HFF-Myc (cell line): ENCODE data around the gene GRN.
A peak's percentile ranks its signal among the peaks of the same experiment; 100 is the strongest.

Experiments
- DNase-seq: peaks from one replicate; pipeline ENCODE4 v3.0.0-alpha.2; 2011; ENCODE audit warnings: low read depth; ENCODE audit errors: extremely low read depth
- H3K4me3 ChIP-seq: replicated peaks from 2 replicates; pipeline ENCODE4 v1.5.1; 2011; ENCODE audit warnings: low read depth, mild to moderate bottlenecking, control low read depth, low read length
- CTCF ChIP-seq: IDR thresholded peaks from 2 replicates; pipeline ENCODE4 v1.5.1; 2012; ENCODE audit warnings: mild to moderate bottlenecking, low read depth, low read length, control low read depth; ENCODE audit errors: missing control alignments

Gene GRN

DNA sequence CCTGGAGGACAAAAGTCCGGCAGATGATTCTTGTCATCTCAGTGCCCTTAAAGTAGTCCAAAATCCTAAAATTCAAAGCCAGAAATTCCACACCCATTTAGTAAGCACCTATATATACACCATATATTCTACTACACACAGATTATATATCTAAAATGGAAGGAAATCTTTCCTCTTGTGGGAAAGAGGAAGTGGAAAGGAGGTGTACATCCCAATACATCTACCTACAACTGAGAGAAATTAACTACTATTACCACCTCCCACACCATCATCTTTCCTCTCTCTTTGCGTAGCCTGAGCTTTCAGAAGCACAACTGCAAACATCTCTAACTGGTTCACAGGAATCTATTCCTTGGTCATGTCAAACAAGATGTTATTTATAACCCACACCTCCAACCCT is 49.7 kb downstream of the GRN start:
- DNase-seq = no peak
- no peak for TF ChIP-seq CTCF
- H3K4me3 ChIP-seq = no peak overlapping the region

GRCh38 chr17:44396946-44397345 is 51.8 kb downstream of the GRN start:
- no peak overlapping the region for H3K4me3 ChIP-seq
- no peak for DNase-seq
- TF ChIP-seq CTCF = no peak

GRCh38 chr17:44397479-44398440 is 52.7 kb downstream of the GRN start:
- DNase-seq = no peak
- no peak overlapping the region for H3K4me3 ChIP-seq
- TF ChIP-seq CTCF = no peak

- no peak for TF ChIP-seq CTCF
- DNase-seq = no peak
- no peak overlapping the region for H3K4me3 ChIP-seq
These were observed 53.9 kb downstream of the GRN start for GRCh38 chr17:44398692-44399691.

- H3K4me3 ChIP-seq = no peak overlapping the region
- DNase-seq = no peak
- TF ChIP-seq CTCF = peak; percentile 43
These were observed 55.2 kb downstream of the GRN start for GRCh38 chr17:44400226-44400847.
